SU-DHL-6 (cell line): Measurements from ENCODE around the gene ANKRD39.

Source experiments
- EZH2phosphoT487 ChIP-seq: fragments of 200-600 bp; sonication (generic), shearing (Covaris generic); conservative IDR thresholded peaks from 2 replicates; pipeline ENCODE4 v1.6.1; 2018; ENCODE audit warnings: mild to moderate bottlenecking, antibody characterized with exemption, low read length, moderate library complexity, mixed read lengths
- TF ChIP-seq, protein P1 (sequence below): fragments of 200-600 bp; sonication (generic); IDR thresholded peaks from one replicate; pipeline ENCODE4 v1.5.1; 2017; ENCODE audit warnings: antibody characterized with exemption, mild to moderate bottlenecking, low read length, moderate library complexity; ENCODE audit not compliant: insufficient read depth, poor library complexity, severe bottlenecking

DNA sequence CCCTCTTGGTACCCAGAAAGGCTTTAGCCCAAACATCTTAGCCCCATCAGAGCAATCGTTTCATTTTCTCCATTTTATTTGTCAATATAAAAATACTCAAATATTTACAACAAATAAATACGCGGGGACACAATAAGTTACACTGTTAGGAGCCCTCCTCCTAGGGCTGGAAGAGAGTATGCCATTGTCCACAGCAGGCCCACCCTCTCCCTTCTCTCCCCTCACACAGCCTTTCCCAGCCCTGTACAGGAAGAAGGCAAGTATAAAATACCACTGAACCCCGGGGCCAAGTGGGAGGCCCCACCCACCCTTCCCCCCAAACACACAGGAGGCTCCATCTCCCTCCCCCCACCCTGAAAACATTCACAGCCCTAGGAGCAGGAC is 1.9 kb upstream of the ANKRD39 start:
- TF ChIP-seq, protein P1, sequence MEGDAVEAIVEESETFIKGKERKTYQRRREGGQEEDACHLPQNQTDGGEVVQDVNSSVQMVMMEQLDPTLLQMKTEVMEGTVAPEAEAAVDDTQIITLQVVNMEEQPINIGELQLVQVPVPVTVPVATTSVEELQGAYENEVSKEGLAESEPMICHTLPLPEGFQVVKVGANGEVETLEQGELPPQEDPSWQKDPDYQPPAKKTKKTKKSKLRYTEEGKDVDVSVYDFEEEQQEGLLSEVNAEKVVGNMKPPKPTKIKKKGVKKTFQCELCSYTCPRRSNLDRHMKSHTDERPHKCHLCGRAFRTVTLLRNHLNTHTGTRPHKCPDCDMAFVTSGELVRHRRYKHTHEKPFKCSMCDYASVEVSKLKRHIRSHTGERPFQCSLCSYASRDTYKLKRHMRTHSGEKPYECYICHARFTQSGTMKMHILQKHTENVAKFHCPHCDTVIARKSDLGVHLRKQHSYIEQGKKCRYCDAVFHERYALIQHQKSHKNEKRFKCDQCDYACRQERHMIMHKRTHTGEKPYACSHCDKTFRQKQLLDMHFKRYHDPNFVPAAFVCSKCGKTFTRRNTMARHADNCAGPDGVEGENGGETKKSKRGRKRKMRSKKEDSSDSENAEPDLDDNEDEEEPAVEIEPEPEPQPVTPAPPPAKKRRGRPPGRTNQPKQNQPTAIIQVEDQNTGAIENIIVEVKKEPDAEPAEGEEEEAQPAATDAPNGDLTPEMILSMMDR: no peak
- TF ChIP-seq EZH2phosphoT487: no peak
